ENCODE data around the gene DTNB. TPM values are rescaled to one million over a fixed set of nuclear protein-coding genes. Genes with fewer than 3 reads are reported as not detected.

DTNB gene
- total RNA-seq, 1 experiment from 2014 or later: 51.9 TPM

DNA sequence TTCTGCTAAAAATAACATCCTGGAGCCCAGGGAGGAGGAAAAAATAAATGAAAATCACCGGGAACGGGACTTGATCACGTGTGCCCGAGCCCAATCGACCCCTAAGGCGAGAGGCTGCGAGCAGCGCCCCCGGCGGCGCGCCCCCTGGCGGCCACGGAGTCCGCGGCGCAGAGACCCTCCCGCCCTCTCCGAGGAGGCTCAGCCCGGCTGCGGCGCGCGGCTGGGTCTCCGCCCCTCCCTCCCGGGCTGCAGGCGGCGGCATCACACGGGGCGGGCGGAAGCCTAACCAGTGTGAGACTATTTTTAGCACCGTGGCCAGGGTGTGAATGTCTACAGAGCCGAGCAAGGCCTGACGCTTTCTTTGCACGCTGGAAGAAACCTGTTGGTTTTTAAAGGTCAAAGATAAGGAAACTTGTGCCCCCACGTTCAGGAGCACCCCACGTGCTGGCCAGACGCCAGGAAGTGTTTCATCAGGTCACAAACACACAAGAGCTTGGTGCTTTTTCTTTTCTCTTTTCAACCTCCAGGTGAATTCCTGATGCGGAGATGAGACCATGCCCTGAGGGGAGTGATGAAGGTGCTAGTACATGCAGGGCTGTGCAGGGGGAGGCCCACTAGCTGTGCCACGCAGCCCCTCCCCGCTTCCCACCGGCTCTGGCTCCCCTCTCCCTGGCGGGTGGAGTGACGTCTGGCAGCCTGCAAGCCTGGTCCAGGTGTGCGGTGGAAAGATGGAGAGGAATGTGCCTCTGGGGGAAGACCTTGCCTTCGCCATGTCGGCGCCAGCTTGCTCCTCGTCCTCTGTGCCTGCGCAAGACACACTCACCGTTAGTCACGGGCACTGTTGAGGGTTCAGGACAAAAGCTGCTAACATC, 296.4 kb downstream of the DTNB start:
- peaks cover 11% of the 10 kb centered on the region; the same call in 1 of the 2 replicates for H3F3A ChIP-seq (ENCODE audit: insufficient read depth, low read depth)
- no peaks in the 10 kb centered on the region for H3K36me3 ChIP-seq (ENCODE audit: low read depth)
- H3K79me2 ChIP-seq (ENCODE audit: low read depth): no peaks in the 10 kb centered on the region
- POLR2A ChIA-PET (ENCODE audit: unreplicated experiment): interaction anchor here (0.9 kb wide), 1 partner anchor 13 kb away, joined by 4 read pairs; no protein-coding TSS in a partner anchor
- no TSS peak for BruUV-seq (replicated peaks)
- intact Hi-C loops (cut with micrococcal nuclease; ENCODE audit: unreplicated experiment): loop anchor here (1.0 kb wide), 1 partner anchor 145 kb away; no protein-coding TSS in a partner anchor
- H4K20me1 ChIP-seq (ENCODE audit: insufficient read depth): no peaks in the 10 kb centered on the region
- no peak for TF ChIP-seq EZH2 (IDR thresholded peaks at IDR 0.05; ENCODE audit: low read depth)
- TF ChIP-seq, protein P1, sequence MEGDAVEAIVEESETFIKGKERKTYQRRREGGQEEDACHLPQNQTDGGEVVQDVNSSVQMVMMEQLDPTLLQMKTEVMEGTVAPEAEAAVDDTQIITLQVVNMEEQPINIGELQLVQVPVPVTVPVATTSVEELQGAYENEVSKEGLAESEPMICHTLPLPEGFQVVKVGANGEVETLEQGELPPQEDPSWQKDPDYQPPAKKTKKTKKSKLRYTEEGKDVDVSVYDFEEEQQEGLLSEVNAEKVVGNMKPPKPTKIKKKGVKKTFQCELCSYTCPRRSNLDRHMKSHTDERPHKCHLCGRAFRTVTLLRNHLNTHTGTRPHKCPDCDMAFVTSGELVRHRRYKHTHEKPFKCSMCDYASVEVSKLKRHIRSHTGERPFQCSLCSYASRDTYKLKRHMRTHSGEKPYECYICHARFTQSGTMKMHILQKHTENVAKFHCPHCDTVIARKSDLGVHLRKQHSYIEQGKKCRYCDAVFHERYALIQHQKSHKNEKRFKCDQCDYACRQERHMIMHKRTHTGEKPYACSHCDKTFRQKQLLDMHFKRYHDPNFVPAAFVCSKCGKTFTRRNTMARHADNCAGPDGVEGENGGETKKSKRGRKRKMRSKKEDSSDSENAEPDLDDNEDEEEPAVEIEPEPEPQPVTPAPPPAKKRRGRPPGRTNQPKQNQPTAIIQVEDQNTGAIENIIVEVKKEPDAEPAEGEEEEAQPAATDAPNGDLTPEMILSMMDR (conservative IDR thresholded peaks at IDR 0.05): peak; percentile 95
- peaks cover 8% of the 10 kb centered on the region for H3K4me1 ChIP-seq (replicated peaks; ENCODE audit: insufficient read depth)
- CTCF ChIA-PET: interaction anchor here (0.9 to 1.1 kb wide), 2 partner anchors 12 to 15 kb away, joined by 5 to 6 read pairs; no protein-coding TSS in a partner anchor
- no peaks in the 10 kb centered on the region for H3K9me2 ChIP-seq (ENCODE audit: insufficient read depth)
- H3K4me3 ChIP-seq: peak overlapping the region; percentile 39; the same call in 1 of the 2 replicates
- peak overlapping the region; percentile 54; the same call in 1 of the 2 replicates for H2AFZ ChIP-seq
- H3K27ac ChIP-seq: peak overlapping the region; percentile 16; the same call in 1 of the 2 replicates
- peak overlapping the region; percentile 74 for H3K4me2 ChIP-seq
- DNase-seq: peak; percentile 76 to 91
- no peaks in the 10 kb centered on the region for H3K27me3 ChIP-seq (ENCODE audit: insufficient read depth, low read depth)
- peaks cover 6% of the 10 kb centered on the region for H3K9me3 ChIP-seq (ENCODE audit: insufficient read depth, low read depth)

DNA sequence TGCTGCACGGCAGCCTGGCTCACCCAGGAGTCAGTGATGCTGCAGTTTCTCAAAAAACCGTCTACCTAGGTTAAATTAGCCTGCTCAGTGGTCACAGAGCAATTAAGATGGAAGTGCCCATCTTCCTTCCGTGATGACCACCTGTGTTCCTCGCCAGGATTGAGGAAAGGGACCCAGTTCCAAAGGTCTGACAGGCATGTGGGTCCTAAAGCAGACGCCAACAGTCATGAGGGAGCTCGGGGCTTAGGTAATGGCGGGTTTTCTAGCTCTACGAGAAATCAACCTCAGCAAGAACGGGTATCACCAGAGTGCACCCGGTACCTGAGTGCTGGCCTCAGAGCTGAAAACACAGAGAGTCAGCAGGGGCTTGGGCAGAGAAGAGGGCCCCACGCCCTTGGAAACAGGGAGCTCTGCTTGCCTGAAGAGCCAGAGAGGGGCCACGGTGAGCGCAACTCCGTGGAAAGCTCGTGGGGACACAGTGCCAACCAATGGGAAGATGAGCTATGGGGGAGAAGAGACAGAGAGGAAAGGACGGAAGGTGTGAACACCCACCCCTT, 297.3 kb downstream of the DTNB start:
- intact Hi-C loops (cut with micrococcal nuclease; ENCODE audit: unreplicated experiment): loop anchor here (1.0 kb wide), 1 partner anchor 146 kb away; no protein-coding TSS in a partner anchor
- Histone ChIP-seq H3K9me3 (ENCODE audit: insufficient read depth, low read depth) (peaks cover 6% of the 10 kb centered on the region), H3K27ac (no peak overlapping the region), H3F3A (ENCODE audit: insufficient read depth, low read depth) (peaks cover 11% of the 10 kb centered on the region; the same call in 1 of the 2 replicates), H3K27me3 (ENCODE audit: insufficient read depth, low read depth) (no peaks in the 10 kb centered on the region), H3K36me3 (ENCODE audit: low read depth) (no peaks in the 10 kb centered on the region), H3K9me2 (ENCODE audit: insufficient read depth) (no peaks in the 10 kb centered on the region), H3K4me2 (peak overlapping the region; percentile 74), H3K79me2 (ENCODE audit: low read depth) (no peaks in the 10 kb centered on the region), H4K20me1 (ENCODE audit: insufficient read depth) (no peaks in the 10 kb centered on the region), H2AFZ (0 out of 2 replicates have a peak overlapping the region, but pooled peaks have one; percentile 54), H3K4me1 (replicated peaks; ENCODE audit: insufficient read depth) (peaks cover 8% of the 10 kb centered on the region), H3K4me3 (no peak overlapping the region; the same call in 1 of the 2 replicates)
- CTCF ChIA-PET: interaction anchor here (1.2 to 1.5 kb wide), 2 partner anchors 11 to 13 kb away, joined by 3 to 5 read pairs; no protein-coding TSS in a partner anchor
- DNase-seq: no peak
- BruUV-seq (replicated peaks): no TSS peak
- POLR2A ChIA-PET (ENCODE audit: unreplicated experiment): interaction anchor here (0.9 kb wide), 1 partner anchor 12 kb away, joined by 4 read pairs; no protein-coding TSS in a partner anchor
- TF ChIP-seq EZH2 (IDR thresholded peaks at IDR 0.05; ENCODE audit: low read depth): no peak
- TF ChIP-seq, protein P1 (conservative IDR thresholded peaks at IDR 0.05): no peak

DNA sequence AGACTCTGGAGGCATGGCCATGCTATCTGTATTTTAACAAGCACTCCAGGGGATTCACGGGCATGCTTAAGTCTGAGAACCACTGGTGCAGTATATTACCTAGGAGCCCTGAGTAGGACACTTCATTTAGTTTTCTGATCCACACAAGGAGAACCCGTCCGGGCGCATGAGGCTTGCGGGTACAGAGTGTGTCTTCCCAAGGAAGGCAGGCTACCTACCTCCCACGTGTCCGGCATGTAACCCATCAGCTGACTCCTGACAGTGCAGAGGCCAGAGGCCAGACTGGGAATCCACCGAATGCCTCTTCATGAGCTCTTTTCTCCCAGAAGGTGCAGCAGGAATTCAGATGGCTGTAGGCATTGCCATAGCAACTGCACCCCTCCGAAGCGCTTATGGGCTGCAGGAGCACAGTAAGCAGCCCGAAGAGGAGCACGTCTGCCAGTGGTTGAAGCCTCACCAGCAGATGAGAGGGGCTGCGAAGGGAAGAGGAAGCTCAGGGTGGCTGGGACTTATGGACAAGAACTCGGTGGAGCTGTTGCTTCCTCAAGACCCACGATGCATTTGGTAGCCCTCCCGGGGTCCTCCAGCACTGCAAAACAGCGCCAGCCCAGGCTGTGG, 297.9 kb downstream of the DTNB start:
- DNase-seq: no peak
- intact Hi-C loops (cut with micrococcal nuclease; ENCODE audit: unreplicated experiment): no loop called here
- no peak overlapping the region for H3K27ac ChIP-seq
- peaks cover 11% of the 10 kb centered on the region; the same call in 1 of the 2 replicates for H3F3A ChIP-seq (ENCODE audit: insufficient read depth, low read depth)
- H3K4me3 ChIP-seq: no peak overlapping the region
- no TSS peak for BruUV-seq (replicated peaks)
- no peaks in the 10 kb centered on the region for H3K9me2 ChIP-seq (ENCODE audit: insufficient read depth)
- H3K4me1 ChIP-seq (replicated peaks; ENCODE audit: insufficient read depth): peaks cover 8% of the 10 kb centered on the region
- peaks cover 6% of the 10 kb centered on the region for H3K9me3 ChIP-seq (ENCODE audit: insufficient read depth, low read depth)
- no peak overlapping the region for H3K4me2 ChIP-seq
- POLR2A ChIA-PET (ENCODE audit: unreplicated experiment): no interaction called here
- CTCF ChIA-PET: interaction anchor here (1.2 to 1.5 kb wide), 2 partner anchors 10 to 13 kb away, joined by 3 to 5 read pairs; no protein-coding TSS in a partner anchor
- no peaks in the 10 kb centered on the region for H3K27me3 ChIP-seq (ENCODE audit: insufficient read depth, low read depth)
- H3K79me2 ChIP-seq (ENCODE audit: low read depth): no peaks in the 10 kb centered on the region
- H2AFZ ChIP-seq: no peak overlapping the region
- no peak for TF ChIP-seq EZH2 (IDR thresholded peaks at IDR 0.05; ENCODE audit: low read depth)
- TF ChIP-seq, protein P1 (conservative IDR thresholded peaks at IDR 0.05): no peak
- no peaks in the 10 kb centered on the region for H4K20me1 ChIP-seq (ENCODE audit: insufficient read depth)
- no peaks in the 10 kb centered on the region for H3K36me3 ChIP-seq (ENCODE audit: low read depth)

Measured in PC-9 (cell line).